K562 (cell line): ENCODE results near the gene EXOC4. TPM values are rescaled to one million over a fixed set of nuclear protein-coding genes. Genes with fewer than 3 reads are reported as not detected.

Source experiments
- ATAC-seq: fragments of 200-7000 bp; cut with Tn5 transposase; 3 replicates; pipeline ENCODE4 v1.9.1; 2020; ENCODE audit warnings: moderate library complexity
- BruUV-seq: library from RNA; stranded (reverse); fragments of 400-500 nt; replicated peaks from 2 replicates; lab custom pipeline; 2021; lab: Mats Ljungman, UMichigan
- CTCF ChIA-PET: fragments of 300-600 bp; formaldehyde crosslinking; extraction: SDS; loops from one replicate; lab custom pipeline; 2021; ENCODE audit warnings: low intra/inter-chr PET ratio; lab: Yijun Ruan, JAX
- POLR2A ChIA-PET: fragments of 300-600, 350-650 bp; sonication (Branson Sonifier 250); formaldehyde crosslinking; extraction: SDS; loops from one replicate; lab custom pipeline; 2021; ENCODE audit warnings: antibody characterized with exemption, inconsistent platforms; lab: Yijun Ruan, JAX
- DNase-seq, 4 experiments: peaks; one replicate each; pipeline versions ENCODE4 v3.0.0 to v3.0.0-alpha.2; 2011 to 2018; ENCODE audit warnings: low spot score in 3 of 4, mixed read lengths in 3 of 4; ENCODE audit errors: extremely low read depth in 1 of 4
- FAIRE-seq: peaks from 2 replicates; lab custom pipeline; 2011; peaks lifted over from hg19 to GRCh38; lab: Jason Lieb, UNC
- H2AFZ ChIP-seq: 2 replicates; pipeline ENCODE4 v1.6.0; 2011; ENCODE audit warnings: low read depth, low read length, control low read depth, inconsistent platforms
- H3K27ac ChIP-seq: fragments of 200-600 bp; 3 replicates; pipeline ENCODE4 v1.8.0; 2011; ENCODE audit warnings: low read depth, mild to moderate bottlenecking, control low read depth, inconsistent platforms, low read length, moderate library complexity, mixed read lengths; ENCODE audit errors: extremely low read depth
- H3K27me3 ChIP-seq, 2 experiments: fragments of 300-600 bp in 1 of 2; 2 replicates in 1 of 2; 3 replicates in 1 of 2; pipeline versions ENCODE4 v1.6.0 to v1.8.0; 2011; ENCODE audit warnings: inconsistent platforms in 2 of 2, low read length in 2 of 2, mild to moderate bottlenecking in 1 of 2, mixed read lengths in 1 of 2, moderate library complexity in 1 of 2; ENCODE audit not compliant: control insufficient read depth in 2 of 2, insufficient read depth in 2 of 2
- H3K36me3 ChIP-seq: fragments of 300-600 bp; 3 replicates; pipeline ENCODE4 v1.8.0; 2011; ENCODE audit warnings: mild to moderate bottlenecking, low read length, inconsistent platforms; ENCODE audit not compliant: control insufficient read depth, insufficient read depth
- H3K4me1 ChIP-seq, 2 experiments: fragments of 200-600 bp in 1 of 2; replicated peaks in 1 of 2; 2 replicates in 1 of 2; 3 replicates in 1 of 2; pipeline versions ENCODE4 v1.5.1 to v1.8.0; 2011; ENCODE audit warnings: inconsistent platforms in 2 of 2, low read length in 2 of 2, mild to moderate bottlenecking in 1 of 2, mixed read lengths in 1 of 2, moderate library complexity in 1 of 2; ENCODE audit not compliant: control insufficient read depth in 2 of 2, insufficient read depth in 2 of 2
- H3K4me2 ChIP-seq: 2 replicates; pipeline ENCODE4 v1.6.1; 2011; ENCODE audit warnings: low read length, control low read depth, inconsistent platforms, mixed read lengths; ENCODE audit not compliant: insufficient read depth
- H3K4me3 ChIP-seq: fragments of 200-600 bp; sonication (generic), shearing (Covaris generic); 2 replicates; pipeline ENCODE4 v1.5.1; 2016; ENCODE audit warnings: control low read depth, inconsistent platforms
- H3K79me2 ChIP-seq: fragments of 200-600 bp; 3 replicates; pipeline ENCODE4 v1.8.0; 2011; ENCODE audit warnings: low read length, inconsistent platforms; ENCODE audit not compliant: control insufficient read depth, insufficient read depth
- H3K9ac ChIP-seq, 2 experiments: 2 replicates each; pipeline versions ENCODE4 v1.6.0 to v1.6.1; 2011; ENCODE audit warnings: low read depth in 2 of 2, low read length in 2 of 2, control low read depth in 1 of 2, inconsistent platforms in 1 of 2, mild to moderate bottlenecking in 1 of 2, mixed read lengths in 1 of 2; ENCODE audit not compliant: insufficient read depth in 1 of 2
- H3K9me1 ChIP-seq: one replicate; pipeline ENCODE4 v1.6.0; 2011; ENCODE audit warnings: inconsistent platforms, mild to moderate bottlenecking, low read length, moderate library complexity; ENCODE audit not compliant: control insufficient read depth, insufficient read depth
- H3K9me3 ChIP-seq: replicated peaks from 2 replicates; pipeline ENCODE4 v1.5.1; 2011; ENCODE audit warnings: low read depth, low read length, inconsistent platforms; ENCODE audit not compliant: control insufficient read depth, insufficient read depth
- H4K20me1 ChIP-seq: replicated peaks from 2 replicates; pipeline ENCODE4 v1.6.1; 2011; ENCODE audit warnings: low read length, inconsistent platforms, mixed read lengths; ENCODE audit not compliant: control insufficient read depth, insufficient read depth
- EHMT2 ChIP-seq: fragments of 450-650 bp; IDR thresholded peaks from 2 replicates; pipeline ENCODE4 v1.6.1; 2018; ENCODE audit warnings: antibody characterized with exemption
- ELF4 ChIP-seq: fragments of 450-650 bp; formaldehyde crosslinking; IDR thresholded peaks from 2 replicates; pipeline ENCODE4 v1.4.0; 2022; ENCODE audit warnings: missing genetic modification characterization
- ETV1 ChIP-seq: fragments of 450-650 bp; conservative IDR thresholded peaks from 2 replicates; pipeline ENCODE4 v1.6.1; 2016; ENCODE audit warnings: missing genetic modification characterization, control low read depth, low read depth, missing compliant biosample characterization
- GATAD2A ChIP-seq: fragments of 450-650 bp; IDR thresholded peaks from 2 replicates; pipeline ENCODE4 v1.6.1; 2017
- HDAC1 ChIP-seq, 2 experiments: fragments of 450-650 bp; IDR thresholded peaks; 2 replicates each; pipeline ENCODE4 v1.6.1; 2016 to 2017; ENCODE audit warnings: inconsistent platforms in 1 of 2, mild to moderate bottlenecking in 1 of 2, moderate library complexity in 1 of 2
- PHF8 ChIP-seq: fragments of 200-600 bp; sonication (generic); IDR thresholded peaks from 2 replicates; pipeline ENCODE4 v1.6.1; 2012; ENCODE audit warnings: mixed run types, mild to moderate bottlenecking, inconsistent platforms, low read length, moderate library complexity, borderline replicate concordance
- TSC22D4 ChIP-seq: fragments of 450-650 bp; IDR thresholded peaks from 2 replicates; pipeline ENCODE4 v1.6.1; 2016; ENCODE audit warnings: missing genetic modification characterization, missing biosample characterization, control low read depth
- WGBS: fragments of 100-300 bp; shearing (Covaris generic); methylation state at CpG from one replicate; pipeline ENCODE4 v1.1.6; 2016; ENCODE audit warnings: low coverage, mixed read lengths; ENCODE audit not compliant: insufficient coverage; ENCODE audit errors: missing lambda C conversion rate; 5-methylcytosine and 5-hydroxymethylcytosine counted together
- in situ Hi-C: fragments of 300-500 bp; cut with MboI; formaldehyde crosslinking; loops from 4 replicates; pipeline ENCODE4 v1.15.0; 2018; ENCODE audit warnings: inconsistent platforms, mixed read lengths
- intact Hi-C: fragments of 100-400 bp; cut with micrococcal nuclease; formaldehyde crosslinking; loops from 2 replicates; pipeline ENCODE4 v1.14.2; 2022
- polyA plus RNA-seq, 8 experiments: library from polyadenylated mRNA; depleted of rRNA in 4 of 8; stranded (reverse) in 5 of 8; unstranded in 3 of 8; fragments of >200 nt; fragmentation: Nextera tagmentation in 2 of 8; fragmentation: Illumina TruSeq in 1 of 8; extraction: Ambion mirVana in 2 of 8; extraction: Trizol in 1 of 8; gene quantifications; 2 replicates each; pipeline versions ENCODE4 v1.2.1 to v1.2.3, GENCODE V29; 2011 to 2014; ENCODE audit warnings: inconsistent platforms in 1 of 8, missing spikeins in 1 of 8
- total RNA-seq, 7 experiments: library from RNA; depleted of rRNA in 6 of 7; stranded (reverse); fragments of >200 nt in 6 of 7; fragmentation: Illumina TruSeq in 2 of 7; extraction: Trizol in 2 of 7; gene quantifications; 2 replicates each; pipeline versions ENCODE4 v1.2.1 to v1.2.3, GENCODE V29; 2011 to 2021; ENCODE audit warnings: low replicate concordance in 1 of 7
- TF ChIP-seq, protein P1 (sequence below): fragments of 450-650 bp; formaldehyde crosslinking; IDR thresholded peaks from 2 replicates; pipeline ENCODE4 v1.4.0; 2022; ENCODE audit warnings: missing genetic modification characterization
- TF ChIP-seq, protein P2 (sequence below): fragments of 450-650 bp; formaldehyde crosslinking; IDR thresholded peaks from 2 replicates; pipeline ENCODE4 v1.4.0; 2022; ENCODE audit warnings: missing genetic modification characterization

Gene EXOC4
- total and polyA plus RNA-seq, 9 of the 15 experiments (the other 6 are each of a cell fraction or from before 2014, with no cell fraction given), result 18.5 to 73.1 (median 46.6) TPM

DNA sequence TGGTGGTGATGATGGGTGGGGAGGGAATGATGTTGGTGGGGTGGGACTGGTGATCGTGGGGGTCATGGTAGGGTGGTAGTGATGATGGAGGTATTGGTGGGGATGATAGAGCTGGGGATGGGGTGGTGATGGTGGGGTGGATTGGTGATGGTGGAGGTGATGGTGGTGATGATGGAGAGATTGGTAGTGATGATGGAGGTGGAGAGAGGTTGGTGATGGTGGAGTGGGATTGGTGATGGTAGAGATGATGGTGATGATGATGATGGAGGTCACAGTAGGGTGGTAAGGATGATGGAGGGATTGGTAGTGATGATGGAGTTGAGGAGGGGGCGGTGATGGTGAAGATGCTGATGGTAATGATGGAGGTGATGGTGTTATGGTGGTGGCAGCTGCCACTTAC, 155.3 kb downstream of the EXOC4 start:
- WGBS, result 31% methylated on average over 2 of the region's 2 CpGs
- Histone ChIP-seq H3K4me3 (no peak overlapping the region), H3K9me3 (no peaks in the 10 kb centered on the region), H3K27ac (no peak overlapping the region), H3K79me2 (no peaks in the 10 kb centered on the region), H3K9me1 (no peaks in the 10 kb centered on the region), H3K36me3 (no peaks in the 10 kb centered on the region), H3K27me3 (no peaks in the 10 kb centered on the region), H2AFZ (no peak overlapping the region), H4K20me1 (no peaks in the 10 kb centered on the region; the same call in 1 of the 2 replicates), H3K9ac (no peak overlapping the region), H3K4me1 (no peaks in the 10 kb centered on the region), H3K4me2 (no peak overlapping the region)
- FAIRE-seq, result no peak
- ChIA-PET POLR2A (interaction anchor here (1.0 kb wide), 1 partner anchor 14 kb away, joined by 4 read pairs; no protein-coding TSS in a partner anchor), CTCF (no interaction called here)
- TF ChIP-seq TSC22D4 (tag) (0 out of 2 replicates have a peak, but pooled peaks have one; percentile 2), ELF4 (0 out of 2 replicates have a peak, but pooled peaks have one; percentile 21), GATAD2A (no peak), HDAC1 (IDR thresholded peaks at IDR 0.05) (0 out of 4 replicates have a peak, but pooled peaks of 1 of the 2 experiments have one; percentile 27), EHMT2 (0 out of 2 replicates have a peak, but pooled peaks have one; percentile 23), PHF8 (0 out of 2 replicates have a peak, but pooled peaks have one; percentile 10), ETV1 (tag) (no peak)
- TF ChIP-seq, protein P1, sequence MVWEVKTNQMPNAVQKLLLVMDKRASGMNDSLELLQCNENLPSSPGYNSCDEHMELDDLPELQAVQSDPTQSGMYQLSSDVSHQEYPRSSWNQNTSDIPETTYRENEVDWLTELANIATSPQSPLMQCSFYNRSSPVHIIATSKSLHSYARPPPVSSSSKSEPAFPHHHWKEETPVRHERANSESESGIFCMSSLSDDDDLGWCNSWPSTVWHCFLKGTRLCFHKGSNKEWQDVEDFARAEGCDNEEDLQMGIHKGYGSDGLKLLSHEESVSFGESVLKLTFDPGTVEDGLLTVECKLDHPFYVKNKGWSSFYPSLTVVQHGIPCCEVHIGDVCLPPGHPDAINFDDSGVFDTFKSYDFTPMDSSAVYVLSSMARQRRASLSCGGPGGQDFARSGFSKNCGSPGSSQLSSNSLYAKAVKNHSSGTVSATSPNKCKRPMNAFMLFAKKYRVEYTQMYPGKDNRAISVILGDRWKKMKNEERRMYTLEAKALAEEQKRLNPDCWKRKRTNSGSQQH (CRISPR knock-in tag), result peak; percentile 25; the same call in 1 of the 2 replicates
- TF ChIP-seq, protein P2, sequence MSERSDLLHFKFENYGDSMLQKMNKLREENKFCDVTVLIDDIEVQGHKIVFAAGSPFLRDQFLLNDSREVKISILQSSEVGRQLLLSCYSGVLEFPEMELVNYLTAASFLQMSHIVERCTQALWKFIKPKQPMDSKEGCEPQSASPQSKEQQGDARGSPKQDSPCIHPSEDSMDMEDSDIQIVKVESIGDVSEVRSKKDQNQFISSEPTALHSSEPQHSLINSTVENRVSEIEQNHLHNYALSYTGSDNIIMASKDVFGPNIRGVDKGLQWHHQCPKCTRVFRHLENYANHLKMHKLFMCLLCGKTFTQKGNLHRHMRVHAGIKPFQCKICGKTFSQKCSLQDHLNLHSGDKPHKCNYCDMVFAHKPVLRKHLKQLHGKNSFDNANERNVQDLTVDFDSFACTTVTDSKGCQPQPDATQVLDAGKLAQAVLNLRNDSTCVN (CRISPR knock-in tag), result 0 out of 2 replicates have a peak, but pooled peaks have one; percentile 44
- intact Hi-C loops, result no loop called here
- no peak for ATAC-seq
- no TSS peak for BruUV-seq
- DNase-seq, result no peak
- in situ Hi-C loops, result no loop called here
